Measurements from ENCODE around the gene BRICD5. TPM values are rescaled to one million over a fixed set of nuclear protein-coding genes. Genes with fewer than 3 reads are reported as not detected.

Gene BRICD5
- total RNA-seq, 1 donor from 2014 or later, result 30.2 TPM

DNA sequence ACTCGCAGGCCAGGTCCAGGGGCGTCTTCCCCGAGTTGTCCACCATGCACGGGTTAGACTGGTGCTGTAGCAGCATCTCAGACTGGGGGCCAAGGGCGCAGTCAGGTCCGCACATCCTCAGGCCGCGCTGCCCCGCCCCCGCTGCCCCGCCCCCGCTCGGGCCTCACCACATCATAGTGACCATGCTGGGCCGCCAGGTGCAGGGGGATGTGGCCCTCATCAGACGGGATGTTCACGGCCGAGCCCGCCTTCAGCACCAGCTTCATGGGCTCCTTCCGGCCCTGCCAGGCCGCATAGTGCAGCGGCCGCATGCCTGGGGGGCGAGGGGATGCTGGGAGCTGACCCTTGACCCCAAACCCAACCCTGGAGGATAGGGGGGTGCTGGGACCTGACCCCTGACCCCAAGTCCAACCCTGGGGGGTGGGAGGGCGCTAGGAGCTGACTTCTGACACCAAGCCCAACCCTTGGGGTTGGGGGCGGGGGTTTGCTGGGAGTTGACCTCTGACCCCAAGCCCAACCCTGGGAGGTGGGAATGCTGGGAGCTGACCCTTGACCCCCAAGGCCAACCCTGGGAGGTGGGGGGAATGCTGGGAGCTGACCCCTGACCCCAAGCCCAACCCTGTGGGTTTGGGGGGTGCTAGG is 21.3 kb downstream of the BRICD5 start:
- Mint-ChIP-seq H3K4me1 (ENCODE audit: low read depth, unreplicated experiment) (no peaks in the 10 kb centered on the region), H3K4me3 (ENCODE audit: unreplicated experiment) (no peak overlapping the region), H3K27ac (ENCODE audit: unreplicated experiment) (no peak overlapping the region), H3K27me3 (ENCODE audit: unreplicated experiment) (peaks cover 5% of the 10 kb centered on the region), H3K36me3 (ENCODE audit: unreplicated experiment) (no peaks in the 10 kb centered on the region), H3K9me3 (ENCODE audit: unreplicated experiment) (peaks cover 5% of the 10 kb centered on the region)
- no peak for DNase-seq
- TF ChIP-seq CTCF (IDR thresholded peaks at IDR 0.05; ENCODE audit: partially characterized antibody, unreplicated experiment), result no peak

GRCh38 chr16:2188395-2188794 is 22.3 kb downstream of the BRICD5 start:
- Mint-ChIP-seq H3K27me3 (ENCODE audit: unreplicated experiment) (peaks cover 5% of the 10 kb centered on the region), H3K27ac (ENCODE audit: unreplicated experiment) (no peak overlapping the region), H3K4me3 (ENCODE audit: unreplicated experiment) (no peak overlapping the region), H3K36me3 (ENCODE audit: unreplicated experiment) (no peaks in the 10 kb centered on the region), H3K9me3 (ENCODE audit: unreplicated experiment) (peaks cover 5% of the 10 kb centered on the region), H3K4me1 (ENCODE audit: low read depth, unreplicated experiment) (no peaks in the 10 kb centered on the region)
- no peak for DNase-seq
- TF ChIP-seq CTCF (IDR thresholded peaks at IDR 0.05; ENCODE audit: partially characterized antibody, unreplicated experiment), result no peak

- H3K9me3 Mint-ChIP-seq (ENCODE audit: unreplicated experiment), result peaks cover 4% of the 10 kb centered on the region
- no peak for TF ChIP-seq CTCF (IDR thresholded peaks at IDR 0.05; ENCODE audit: partially characterized antibody, unreplicated experiment)
- H3K4me3 Mint-ChIP-seq (ENCODE audit: unreplicated experiment), result no peak overlapping the region
- DNase-seq, result no peak
- H3K36me3 Mint-ChIP-seq (ENCODE audit: unreplicated experiment), result no peaks in the 10 kb centered on the region
- H3K27ac Mint-ChIP-seq (ENCODE audit: unreplicated experiment), result no peak overlapping the region
- H3K27me3 Mint-ChIP-seq (ENCODE audit: unreplicated experiment), result peaks cover 3% of the 10 kb centered on the region
- H3K4me1 Mint-ChIP-seq (ENCODE audit: low read depth, unreplicated experiment), result no peaks in the 10 kb centered on the region
Observed at GRCh38 chr16:2187212-2187611, 23.5 kb downstream of the BRICD5 start.

GRCh38 chr16:2186505-2186904 is 24.2 kb downstream of the BRICD5 start:
- Mint-ChIP-seq H3K27me3 (ENCODE audit: unreplicated experiment) (peaks cover 2% of the 10 kb centered on the region), H3K4me3 (ENCODE audit: unreplicated experiment) (no peak overlapping the region), H3K4me1 (ENCODE audit: low read depth, unreplicated experiment) (peaks cover 1% of the 10 kb centered on the region), H3K9me3 (ENCODE audit: unreplicated experiment) (peaks cover 5% of the 10 kb centered on the region), H3K36me3 (ENCODE audit: unreplicated experiment) (no peaks in the 10 kb centered on the region), H3K27ac (ENCODE audit: unreplicated experiment) (no peak overlapping the region)
- DNase-seq, result no peak
- TF ChIP-seq CTCF (IDR thresholded peaks at IDR 0.05; ENCODE audit: partially characterized antibody, unreplicated experiment), result no peak

DNA sequence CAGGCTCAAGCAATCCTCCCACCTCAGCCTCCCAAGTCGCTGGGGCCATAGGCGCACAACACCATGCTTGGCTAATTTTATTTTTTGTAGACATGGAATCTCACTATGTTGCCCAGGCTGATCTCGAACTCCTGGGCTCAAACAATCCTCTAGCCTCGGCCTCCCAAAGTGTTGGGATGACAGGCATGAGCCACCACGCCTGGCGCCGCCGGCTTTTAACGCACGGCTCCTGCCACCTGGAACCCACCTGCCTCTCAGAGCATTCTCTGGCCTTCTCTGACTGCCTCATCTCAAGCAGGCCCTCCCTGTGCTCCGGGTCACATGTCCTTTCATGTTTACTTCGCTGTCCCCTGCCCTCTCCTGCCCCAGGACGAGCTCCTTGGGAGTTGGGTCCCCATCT is 24.6 kb downstream of the BRICD5 start:
- H3K4me1 Mint-ChIP-seq (ENCODE audit: low read depth, unreplicated experiment), result peaks cover 1% of the 10 kb centered on the region
- H3K27me3 Mint-ChIP-seq (ENCODE audit: unreplicated experiment), result no peaks in the 10 kb centered on the region
- no peaks in the 10 kb centered on the region for H3K36me3 Mint-ChIP-seq (ENCODE audit: unreplicated experiment)
- no peak overlapping the region for H3K27ac Mint-ChIP-seq (ENCODE audit: unreplicated experiment)
- peaks cover 5% of the 10 kb centered on the region for H3K9me3 Mint-ChIP-seq (ENCODE audit: unreplicated experiment)
- no peak for DNase-seq
- no peak for TF ChIP-seq CTCF (IDR thresholded peaks at IDR 0.05; ENCODE audit: partially characterized antibody, unreplicated experiment)
- no peak overlapping the region for H3K4me3 Mint-ChIP-seq (ENCODE audit: unreplicated experiment)

Data from glutamatergic neuron (in vitro differentiated cells).